ENCODE data around the gene PCTP.

DNA sequence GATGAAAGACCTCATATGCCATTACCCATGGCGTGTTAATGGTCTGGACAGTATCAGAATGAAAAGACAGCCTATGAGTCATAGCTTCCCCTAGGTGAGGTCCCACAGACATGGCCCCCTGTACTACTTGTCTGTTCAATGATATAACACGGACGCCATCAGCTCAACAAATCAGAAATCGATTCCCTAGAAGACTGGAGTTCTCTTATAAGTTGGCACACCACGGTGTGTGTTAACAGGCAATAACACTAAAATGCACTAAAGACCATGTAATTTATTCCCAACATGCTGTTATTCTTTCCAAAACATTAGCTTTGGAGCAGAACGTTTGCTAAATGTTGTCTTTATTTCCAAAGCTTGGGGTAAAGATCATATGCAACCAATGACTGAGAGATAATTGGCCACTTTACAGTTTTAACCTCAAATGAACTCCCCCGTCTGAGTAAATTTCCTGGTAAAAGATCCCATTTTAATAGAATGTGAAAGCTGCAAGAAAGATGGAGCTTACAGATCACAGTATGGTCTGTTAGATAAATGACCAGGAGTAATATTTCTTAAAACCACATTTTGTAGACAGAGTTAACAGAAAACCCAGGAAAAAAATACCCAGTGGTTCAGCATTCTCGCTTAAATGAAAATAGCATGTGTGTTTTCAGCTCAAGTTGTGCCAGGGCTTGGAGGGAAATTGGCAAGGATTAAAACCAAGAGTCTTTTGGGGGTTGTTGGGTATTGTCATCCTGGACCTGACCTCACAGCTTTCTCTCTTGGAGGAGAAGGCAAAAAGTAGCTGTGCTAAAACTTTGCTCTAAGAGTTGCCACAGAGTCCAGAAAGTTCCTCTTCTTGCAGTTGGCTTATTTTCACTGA lies 65.9 kb downstream of the PCTP start:
- no peak for TF ChIP-seq RAD21 (IDR thresholded peaks at IDR 0.05; ENCODE audit: low read length)
- no peak for TF ChIP-seq POLR2A (IDR thresholded peaks at IDR 0.05; ENCODE audit: low read depth, low read length)
- TF ChIP-seq, protein P1, sequence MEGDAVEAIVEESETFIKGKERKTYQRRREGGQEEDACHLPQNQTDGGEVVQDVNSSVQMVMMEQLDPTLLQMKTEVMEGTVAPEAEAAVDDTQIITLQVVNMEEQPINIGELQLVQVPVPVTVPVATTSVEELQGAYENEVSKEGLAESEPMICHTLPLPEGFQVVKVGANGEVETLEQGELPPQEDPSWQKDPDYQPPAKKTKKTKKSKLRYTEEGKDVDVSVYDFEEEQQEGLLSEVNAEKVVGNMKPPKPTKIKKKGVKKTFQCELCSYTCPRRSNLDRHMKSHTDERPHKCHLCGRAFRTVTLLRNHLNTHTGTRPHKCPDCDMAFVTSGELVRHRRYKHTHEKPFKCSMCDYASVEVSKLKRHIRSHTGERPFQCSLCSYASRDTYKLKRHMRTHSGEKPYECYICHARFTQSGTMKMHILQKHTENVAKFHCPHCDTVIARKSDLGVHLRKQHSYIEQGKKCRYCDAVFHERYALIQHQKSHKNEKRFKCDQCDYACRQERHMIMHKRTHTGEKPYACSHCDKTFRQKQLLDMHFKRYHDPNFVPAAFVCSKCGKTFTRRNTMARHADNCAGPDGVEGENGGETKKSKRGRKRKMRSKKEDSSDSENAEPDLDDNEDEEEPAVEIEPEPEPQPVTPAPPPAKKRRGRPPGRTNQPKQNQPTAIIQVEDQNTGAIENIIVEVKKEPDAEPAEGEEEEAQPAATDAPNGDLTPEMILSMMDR (conservative IDR thresholded peaks at IDR 0.05; ENCODE audit: low read depth, low read length) = no peak
- no peak for TF ChIP-seq SMC3 (IDR thresholded peaks at IDR 0.05; ENCODE audit: low read depth, low read length)
- TF ChIP-seq MXI1 (IDR thresholded peaks at IDR 0.05; ENCODE audit: borderline replicate concordance, low read depth, low read length) = no peak
- TF ChIP-seq CEBPB (IDR thresholded peaks at IDR 0.05; ENCODE audit: low read depth, low read length) = no peak
- no peak for TF ChIP-seq CHD1 (IDR thresholded peaks at IDR 0.05; ENCODE audit: low read depth, low read length)
- no peak for TF ChIP-seq BHLHE40 (IDR thresholded peaks at IDR 0.05; ENCODE audit: low read depth, low read length)

All from IMR-90 (cell line).